ENCODE measurements around the gene HMX1. TPM values are rescaled to one million over a fixed set of nuclear protein-coding genes. Genes with fewer than 3 reads are reported as not detected.

HMX1 gene
- total RNA-seq, 1 donor from 2014 or later: not detected

GRCh38 chr4:8870647-8871416 is 807 bp downstream of the HMX1 start:
- DNase-seq (no peak), ATAC-seq (no peak)
- H3K36me3 ChIP-seq: no peaks in the 10 kb centered on the region
- no peaks in the 10 kb centered on the region for H3K9me3 ChIP-seq
- no peak for TF ChIP-seq CTCF (IDR thresholded peaks at IDR 0.05)
- no peak overlapping the region for H3K4me3 ChIP-seq
- intact Hi-C loops (cut with DNase I): no loop called here
- H3K27me3 ChIP-seq: peaks cover 88% of the 10 kb centered on the region
- no peak overlapping the region for H3K27ac ChIP-seq
- no peaks in the 10 kb centered on the region for H3K4me1 ChIP-seq

GRCh38 chr4:8869898-8870646 is 1.6 kb downstream of the HMX1 start:
- H3K27ac ChIP-seq: no peak overlapping the region
- no peaks in the 10 kb centered on the region for H3K9me3 ChIP-seq
- H3K27me3 ChIP-seq: peaks cover 86% of the 10 kb centered on the region
- no peak overlapping the region for H3K4me3 ChIP-seq
- no peak for TF ChIP-seq CTCF (IDR thresholded peaks at IDR 0.05)
- DNase-seq: no peak
- H3K4me1 ChIP-seq: no peaks in the 10 kb centered on the region
- no peak for ATAC-seq
- intact Hi-C loops (cut with DNase I): no loop called here
- no peaks in the 10 kb centered on the region for H3K36me3 ChIP-seq

GRCh38 chr4:8869002-8869897 is 2.4 kb downstream of the HMX1 start:
- Histone ChIP-seq H3K4me3 (no peak overlapping the region), H3K36me3 (no peaks in the 10 kb centered on the region), H3K27ac (no peak overlapping the region), H3K4me1 (no peaks in the 10 kb centered on the region), H3K9me3 (no peaks in the 10 kb centered on the region), H3K27me3 (peaks cover 86% of the 10 kb centered on the region)
- intact Hi-C loops (cut with DNase I): no loop called here
- TF ChIP-seq CTCF (IDR thresholded peaks at IDR 0.05): no peak
- no peak for ATAC-seq
- no peak for DNase-seq

GRCh38 chr4:8868321-8869001 is 3.2 kb downstream of the HMX1 start:
- TF ChIP-seq CTCF (IDR thresholded peaks at IDR 0.05): no peak
- Histone ChIP-seq H3K27ac (no peak overlapping the region), H3K4me3 (no peak overlapping the region), H3K9me3 (no peaks in the 10 kb centered on the region), H3K27me3 (peaks cover 86% of the 10 kb centered on the region), H3K4me1 (no peaks in the 10 kb centered on the region), H3K36me3 (no peaks in the 10 kb centered on the region)
- no peak for ATAC-seq
- intact Hi-C loops (cut with DNase I): no loop called here
- DNase-seq: no peak
